Fibroblast of skin of right quadriceps (primary cell): ENCODE data around the gene FCHSD2.
A peak's percentile ranks its signal among the peaks of the same experiment; 100 is the strongest.
"Not testable (repeated sequence)": the region's sequence is repeated elsewhere in the genome, so short reads cannot be mapped to it uniquely, and the experiment has no call there.

Experiments
- DNase-seq: peaks from one replicate; pipeline ENCODE4 v3.0.0-alpha.2; 2013

FCHSD2 gene

GRCh38 chr11:72813740-72814285 is 328.3 kb downstream of the FCHSD2 start:
- peak; percentile 72 for DNase-seq

DNA sequence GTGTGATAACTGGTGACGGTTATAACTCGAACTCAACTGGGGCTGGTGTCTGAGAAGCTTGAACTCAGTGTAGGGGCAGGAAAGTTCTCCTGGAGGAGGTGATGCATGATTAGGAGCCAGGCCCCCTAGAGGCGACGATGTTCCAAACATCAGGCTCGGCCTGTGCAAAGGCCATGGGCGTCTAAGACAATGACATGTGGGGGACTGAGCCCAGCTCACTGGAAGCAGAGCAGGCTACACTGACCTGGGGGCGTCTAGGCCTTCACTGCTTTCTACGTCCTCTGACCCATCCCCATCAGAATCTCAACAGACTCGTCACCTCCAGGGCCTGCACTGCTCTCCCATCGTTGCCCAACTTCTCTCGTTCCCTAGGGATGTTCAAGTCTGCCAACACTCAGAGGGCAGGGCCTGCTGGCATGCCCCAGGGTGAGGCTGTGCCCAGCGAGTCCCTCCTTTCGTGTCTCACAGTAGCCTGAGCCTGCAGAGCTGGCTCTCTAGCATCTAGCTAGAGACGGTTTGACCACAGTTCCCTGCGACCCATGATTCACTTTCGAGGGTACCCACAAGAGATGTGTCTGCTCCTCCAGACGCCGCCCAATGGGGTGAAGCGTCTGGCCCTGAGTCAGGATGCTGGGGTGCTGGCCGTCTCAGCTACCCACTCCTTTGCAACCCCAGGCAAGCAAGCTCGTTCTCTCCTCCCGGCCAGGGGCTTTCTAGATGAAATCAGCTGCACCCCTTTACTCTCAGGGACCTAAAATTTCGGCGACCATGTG is 329.0 kb downstream of the FCHSD2 start:
- DNase-seq: peak; percentile 47

- DNase-seq: no peak
Measured at GRCh38 chr11:72812604-72812966, 329.5 kb downstream of the FCHSD2 start.

DNA sequence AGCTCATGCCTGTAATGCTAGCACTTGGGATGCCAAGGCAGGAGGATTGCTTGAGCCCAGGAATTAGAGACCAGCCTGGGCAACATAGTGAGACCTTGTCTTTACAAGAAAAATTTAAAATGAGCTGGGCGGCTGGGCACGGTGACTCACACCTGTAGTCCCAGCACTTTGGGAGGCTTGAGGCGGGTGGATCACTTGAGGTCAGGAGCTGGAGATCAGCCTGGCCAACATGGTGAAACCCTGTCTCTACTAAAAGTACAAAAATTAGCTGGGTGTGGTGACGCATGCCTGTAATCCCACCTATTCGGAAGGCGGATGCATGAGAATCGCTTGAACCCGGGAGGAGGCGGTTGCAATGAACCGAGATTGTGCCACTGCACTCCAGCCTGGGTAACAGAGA is 330.4 kb downstream of the FCHSD2 start:
- DNase-seq: not testable (repeated sequence)

- DNase-seq: peak; percentile 68
Measured at GRCh38 chr11:72808331-72808798, 333.8 kb downstream of the FCHSD2 start.

GRCh38 chr11:72807792-72808191 is 334.3 kb downstream of the FCHSD2 start:
- no peak for DNase-seq

GRCh38 chr11:72807021-72807693 is 335.0 kb downstream of the FCHSD2 start:
- peak; percentile 44 for DNase-seq

GRCh38 chr11:72806378-72806777 is 335.7 kb downstream of the FCHSD2 start:
- not testable (repeated sequence) for DNase-seq

- no peak for DNase-seq
Measured at GRCh38 chr11:72805216-72805615, 336.9 kb downstream of the FCHSD2 start.

DNA sequence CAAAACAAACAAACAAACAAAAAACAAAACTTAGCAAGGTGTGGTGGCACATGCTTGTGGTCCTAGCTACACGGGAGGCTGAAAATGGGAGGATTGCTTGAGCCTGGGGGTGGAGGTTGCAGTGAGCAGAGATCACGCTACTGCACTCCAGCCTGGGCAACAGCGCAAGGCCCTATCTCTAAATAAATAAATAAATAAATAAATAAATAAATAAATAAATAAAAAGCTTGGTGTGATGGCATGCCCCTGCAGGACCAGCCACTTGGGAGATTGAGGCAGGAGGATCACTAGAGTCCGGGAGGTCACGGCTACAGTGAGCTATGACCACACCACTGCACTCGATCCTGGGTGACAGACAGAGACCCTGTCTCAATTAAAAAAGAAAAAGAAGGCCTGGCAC is 339.3 kb downstream of the FCHSD2 start:
- DNase-seq: no peak

- DNase-seq: no peak
Measured at GRCh38 chr11:72799441-72799840, 342.7 kb downstream of the FCHSD2 start.

DNA sequence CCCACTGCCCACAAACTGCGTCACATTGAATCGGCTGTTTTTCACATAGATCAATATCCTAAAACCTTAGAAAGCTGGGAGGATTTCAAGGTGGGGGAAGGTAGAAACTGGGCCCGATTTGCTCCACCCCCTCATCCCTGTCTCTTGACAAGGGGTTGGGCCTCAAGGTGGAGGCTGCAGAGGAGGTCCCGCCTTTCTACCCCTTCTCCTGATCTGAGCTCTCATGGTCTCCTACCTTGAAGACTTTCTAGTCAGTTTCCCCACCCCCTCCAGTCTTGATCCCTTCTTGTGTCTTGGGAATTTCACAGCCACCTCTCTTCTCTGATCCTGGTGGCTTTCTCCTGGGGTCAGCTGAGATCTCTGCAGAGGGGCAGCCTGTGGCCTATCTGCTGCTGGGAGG is 343.8 kb downstream of the FCHSD2 start:
- DNase-seq: no peak

DNA sequence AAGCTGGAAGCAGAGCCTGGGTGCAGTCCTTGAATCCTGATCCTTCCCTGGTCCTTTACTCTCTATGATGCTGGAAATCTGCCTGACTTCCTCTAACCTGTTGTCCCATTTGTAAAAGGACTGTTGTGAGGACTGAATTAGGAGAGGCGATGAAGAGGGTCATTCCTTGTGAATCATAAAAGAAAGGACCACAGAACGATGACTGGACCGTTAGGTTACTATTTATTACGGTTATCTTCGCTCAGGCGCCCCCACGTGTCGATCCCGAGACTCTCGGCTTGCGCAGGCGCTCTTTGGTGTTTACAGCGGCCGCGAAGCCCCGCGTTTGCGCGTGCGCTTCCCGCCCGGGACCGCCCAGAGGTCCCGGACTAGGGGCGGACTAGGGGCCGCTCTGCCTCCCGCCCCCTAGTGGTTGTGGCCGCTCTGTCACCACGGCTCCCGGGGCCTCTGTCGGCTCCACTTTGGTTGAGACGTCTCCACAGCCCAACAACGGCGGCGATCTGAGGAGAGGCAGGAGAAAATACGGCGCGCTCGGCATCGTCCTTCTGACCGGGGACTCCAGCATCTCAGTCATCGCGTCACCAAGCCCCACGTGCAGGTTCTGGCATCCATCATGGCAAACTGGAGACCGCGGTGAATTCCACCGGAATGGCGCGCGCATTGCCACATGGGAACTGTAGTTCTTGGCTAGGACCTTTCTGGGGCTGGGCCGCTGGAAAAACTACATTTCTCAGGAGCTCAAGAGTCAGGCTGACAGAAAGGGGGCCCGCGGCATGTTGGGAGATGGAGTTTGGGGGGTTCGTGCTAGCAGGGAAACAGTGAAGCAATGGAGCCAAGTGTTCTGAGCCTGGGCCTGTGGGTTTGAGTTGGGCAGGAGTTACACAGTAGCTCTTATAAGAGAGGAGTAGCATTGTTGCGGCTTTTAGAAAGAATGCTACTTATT is 348.4 kb downstream of the FCHSD2 start, which contains the start of gene STARD10:
TSS of gene STARD10 (minus strand) at position 623 of the 943 bp plus-strand sequence. CDS start 12,866 bp downstream, outside the sequence.
- peak; percentile 96 for DNase-seq

DNA sequence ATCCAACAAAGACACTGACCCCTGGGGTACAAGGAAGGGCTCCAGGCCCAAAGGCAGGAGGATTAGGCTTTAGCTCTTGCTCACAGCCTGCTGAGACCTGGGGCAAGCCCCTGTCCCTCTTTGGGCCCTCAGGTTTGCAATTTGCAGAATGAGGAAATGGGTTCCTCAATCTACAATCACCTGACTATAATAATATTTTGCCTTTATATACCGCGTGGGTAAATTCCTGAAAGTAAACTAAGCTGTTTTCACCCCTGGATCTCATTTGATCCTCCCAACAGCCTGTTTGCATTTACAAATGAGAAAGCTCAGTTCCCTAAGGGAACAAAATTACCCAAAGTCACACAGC is 349.1 kb downstream of the FCHSD2 start:
- DNase-seq: no peak

DNA sequence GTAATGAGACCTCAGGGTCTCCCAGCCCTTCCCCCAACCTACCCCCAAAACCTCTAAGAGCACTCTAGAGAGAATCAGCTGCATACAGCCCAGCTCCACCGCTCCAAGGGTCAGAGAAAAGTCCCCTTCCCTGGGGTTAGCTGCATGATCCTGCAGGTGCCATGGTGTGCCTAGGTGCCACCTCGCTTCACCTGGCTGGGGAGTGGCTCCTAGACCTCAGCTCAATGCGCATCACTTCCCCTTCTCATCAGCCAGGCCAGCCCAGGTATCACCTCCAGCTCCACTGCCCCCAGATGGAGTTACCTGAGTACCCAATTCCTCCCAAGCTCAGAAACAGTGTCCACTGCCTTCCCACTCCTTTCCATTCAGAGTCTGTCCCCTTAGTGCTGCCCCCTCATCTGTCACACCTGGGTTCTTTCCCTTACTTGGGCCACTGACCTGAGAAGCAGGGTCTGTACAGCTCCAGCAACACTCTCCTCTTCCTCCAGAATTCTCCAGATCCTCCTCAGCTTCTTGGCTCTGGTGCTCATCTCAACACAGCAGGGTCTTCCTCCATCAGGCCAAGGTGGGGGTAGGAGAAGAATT is 349.6 kb downstream of the FCHSD2 start:
- no peak for DNase-seq

GRCh38 chr11:72791228-72791627 is 350.9 kb downstream of the FCHSD2 start:
- DNase-seq: not testable (repeated sequence)

GRCh38 chr11:72789493-72790131 is 352.5 kb downstream of the FCHSD2 start:
- DNase-seq: peak; percentile 94

- no peak for DNase-seq
Measured at GRCh38 chr11:72788241-72788640, 353.9 kb downstream of the FCHSD2 start.

GRCh38 chr11:72787216-72788104 is 354.7 kb downstream of the FCHSD2 start:
- DNase-seq: no peak
